T-cell (primary cell): ENCODE measurements around the gene GPS1. TPM values are rescaled to one million over a fixed set of nuclear protein-coding genes. Genes with fewer than 3 reads are reported as not detected.
A peak's percentile ranks its signal among the peaks of the same experiment; 100 is the strongest.

Source experiments
- ATAC-seq, 4 experiments: fragments of 200-7000 bp in 3 of 4; fragments of 150-1000 bp in 1 of 4; cut with Tn5 transposase; replicated peaks in 1 of 4; 1 replicate in 3 of 4; 2 replicates in 1 of 4; pipeline ENCODE4 v1.10.0; 2021; ENCODE audit warnings: moderate library complexity in 3 of 4, mild to moderate bottlenecking in 2 of 4, moderate number of reproducible peaks in 1 of 4
- CTCF ChIA-PET, 2 donors: fragments of 300-600 bp; sonication (Branson Sonifier 250); formaldehyde crosslinking; loops; one replicate each; lab custom pipeline; 2022; ENCODE audit warnings: antibody characterized with exemption in 2 of 2; lab: Charles Lee
- POLR2A ChIA-PET, 2 donors: fragments of 300-600 bp; sonication (Branson Sonifier 250); formaldehyde crosslinking; loops; one replicate each; lab custom pipeline; 2022; ENCODE audit warnings: antibody characterized with exemption in 2 of 2; lab: Charles Lee
- DNase-seq, 35 experiments: peaks; one replicate each; pipeline versions ENCODE4 v3.0.0 to v3.0.0-alpha.2; 2013 to 2023
- H3K27ac ChIP-seq: one replicate; pipeline ENCODE4 v1.5.1; 2013; ENCODE audit warnings: low read length
- H3K27me3 ChIP-seq, 2 experiments: replicated peaks in 1 of 2; 1 replicate in 1 of 2; 2 replicates in 1 of 2; pipeline versions ENCODE4 v1.6.1 to v1.7.0; 2013; ENCODE audit warnings: low read length in 1 of 2, mixed read lengths in 1 of 2; ENCODE audit not compliant: control insufficient read depth in 2 of 2, insufficient read depth in 2 of 2; ENCODE audit errors: extremely low read depth in 1 of 2
- H3K36me3 ChIP-seq, 2 donors: 1 replicate in 1 of 2; 2 replicates in 1 of 2; pipeline versions ENCODE4 v1.6.1 to v1.7.0; 2013; ENCODE audit warnings: low read length in 1 of 2; ENCODE audit not compliant: control insufficient read depth in 2 of 2, insufficient read depth in 1 of 2; ENCODE audit errors: extremely low read depth in 1 of 2
- H3K4me1 ChIP-seq, 2 experiments: 1 replicate in 1 of 2; 2 replicates in 1 of 2; pipeline versions ENCODE4 v1.6.1 to v1.7.0; 2013; ENCODE audit warnings: low read length in 2 of 2, mixed read lengths in 1 of 2; ENCODE audit not compliant: insufficient read depth in 2 of 2, control insufficient read depth in 1 of 2; ENCODE audit errors: extremely low read depth in 1 of 2
- H3K4me3 ChIP-seq, 2 donors: 1 replicate in 1 of 2; 2 replicates in 1 of 2; pipeline versions ENCODE4 v1.5.1 to v1.7.0; 2013; ENCODE audit warnings: mild to moderate bottlenecking in 2 of 2, low read length in 1 of 2, moderate library complexity in 1 of 2; ENCODE audit not compliant: control insufficient read depth in 1 of 2; ENCODE audit errors: extremely low read depth in 1 of 2
- H3K9me3 ChIP-seq: 2 replicates; pipeline ENCODE4 v1.7.0; 2013
- H3K27ac Mint-ChIP-seq, 2 donors: one replicate each; pipeline ENCODE4 v1.8.0; 2020 to 2021; ENCODE audit warnings: mild to moderate bottlenecking in 2 of 2, mixed read lengths in 2 of 2
- H3K27me3 Mint-ChIP-seq, 2 donors: one replicate each; pipeline ENCODE4 v1.8.0; 2021 to 2022; ENCODE audit warnings: mixed read lengths in 2 of 2
- H3K36me3 Mint-ChIP-seq: one replicate; pipeline ENCODE4 v1.8.0; 2021; ENCODE audit warnings: mixed read lengths
- H3K4me1 Mint-ChIP-seq, 3 donors: one replicate each; pipeline ENCODE4 v1.8.0; 2020 to 2022; ENCODE audit warnings: mixed read lengths in 3 of 3, mild to moderate bottlenecking in 1 of 3
- H3K4me3 Mint-ChIP-seq, 3 donors: one replicate each; pipeline ENCODE4 v1.8.0; 2020 to 2022; ENCODE audit warnings: mild to moderate bottlenecking in 3 of 3, mixed read lengths in 3 of 3, moderate library complexity in 3 of 3
- H3K9me3 Mint-ChIP-seq, 3 donors: one replicate each; pipeline ENCODE4 v1.8.0; 2020 to 2022; ENCODE audit warnings: mixed read lengths in 3 of 3
- WGBS: methylation state at CpG from one replicate; pipeline ENCODE4 v1.1.5; 2013; ENCODE audit warnings: missing lambda C conversion rate; ENCODE audit not compliant: insufficient coverage; 5-methylcytosine and 5-hydroxymethylcytosine counted together
- total RNA-seq, 35 experiments: library from RNA in 6 of 35; stranded (reverse) in 6 of 35; fragments of 120-200 nt in 1 of 35; gene quantifications; one replicate each; pipeline versions ENCODE4 v1.2.1 to v1.2.4 and lab custom pipeline; 2013 to 2026

Gene GPS1
- total RNA-seq, 5 donors from 2014 or later (not counting 1 experiment from before 2014, with no cell fraction given): 75.3 to 117 (median 98.0) TPM

DNA sequence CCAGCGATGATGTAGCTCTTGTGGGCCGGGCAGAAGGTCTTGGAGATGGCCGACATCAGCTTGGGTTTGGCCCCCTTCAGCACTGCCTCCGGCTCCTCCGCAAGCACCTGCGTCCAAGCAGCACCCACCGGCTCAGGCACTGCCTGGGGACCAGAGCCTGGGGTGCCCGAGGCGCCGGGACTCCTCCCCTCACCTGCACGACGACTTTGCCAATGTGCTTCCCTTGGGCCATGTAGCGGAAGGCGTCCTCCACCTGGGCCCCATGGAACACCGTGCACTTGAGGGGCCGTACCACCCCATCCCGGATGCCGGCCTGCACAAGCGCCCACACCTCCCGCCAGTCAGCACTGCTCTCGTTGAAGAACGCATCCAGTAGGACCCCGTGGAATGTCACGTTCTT, 31.3 kb downstream of the GPS1 start:
- H3K36me3 Mint-ChIP-seq: peaks cover 8% of the 10 kb centered on the region
- H3K36me3 ChIP-seq: peaks cover 41 to 71% of the 10 kb centered on the region in 2 donors
- WGBS: 95% methylated on average over 24 of the region's 24 CpGs
- H3K27ac ChIP-seq: no peak overlapping the region
- ChIA-PET CTCF (no interaction called here), POLR2A (no interaction called here)
- H3K9me3 ChIP-seq: no peaks in the 10 kb centered on the region
- H3K4me1 ChIP-seq: no peaks in the 10 kb centered on the region
- no peaks in the 10 kb centered on the region for H3K27me3 Mint-ChIP-seq
- ATAC-seq (no peak), DNase-seq (peak in 1 of 35 experiments; percentile 1)
- no peaks in the 10 kb centered on the region for H3K9me3 Mint-ChIP-seq
- H3K27ac Mint-ChIP-seq: no peak overlapping the region
- no peaks in the 10 kb centered on the region for H3K4me1 Mint-ChIP-seq
- no peak overlapping the region for H3K4me3 ChIP-seq
- H3K4me3 Mint-ChIP-seq: no peak overlapping the region
- no peaks in the 10 kb centered on the region for H3K27me3 ChIP-seq

DNA sequence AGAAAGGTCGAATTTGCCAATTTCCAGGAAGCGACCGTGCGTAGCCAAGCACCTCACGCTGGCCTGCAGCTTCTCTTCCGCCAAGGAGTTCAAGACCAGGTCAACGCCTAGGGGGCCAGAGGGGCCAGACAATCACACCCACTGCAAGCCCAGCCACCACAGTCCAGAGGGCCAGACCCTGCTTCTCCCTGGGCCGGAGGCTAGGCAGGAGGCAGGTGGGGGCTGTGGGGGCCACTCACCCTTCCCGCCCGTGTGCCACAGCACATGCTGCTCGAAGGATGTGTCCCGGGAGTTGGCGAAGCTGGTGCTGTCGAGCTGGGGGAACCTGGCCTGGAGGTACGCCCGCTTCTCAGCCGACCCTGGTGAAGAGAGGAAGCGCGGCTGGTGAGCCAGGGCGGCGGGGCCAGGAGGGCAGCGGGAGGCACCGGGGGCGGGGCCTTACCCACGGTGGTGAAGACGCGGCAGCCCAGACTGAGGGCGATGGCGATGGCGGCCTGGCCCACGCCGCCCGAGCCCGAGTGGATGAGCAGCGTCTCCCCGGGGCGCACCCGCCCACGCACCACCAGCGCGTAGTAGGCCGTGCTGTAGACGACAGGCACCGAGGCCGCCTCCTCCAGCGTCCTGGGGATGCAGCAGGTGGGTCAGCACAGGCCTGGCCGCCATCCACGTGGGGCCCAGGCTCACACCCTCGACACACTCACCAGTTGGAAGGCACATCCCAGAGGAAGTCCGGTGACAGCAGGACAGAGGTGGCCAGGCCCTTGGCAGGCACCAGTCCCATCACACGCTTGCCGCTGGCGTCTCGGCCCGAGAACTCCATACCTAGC, 32.0 kb downstream of the GPS1 start:
- DNase-seq (peak in 1 of 35 experiments; percentile 4), ATAC-seq (no peak)
- Histone ChIP-seq H3K4me3 (no peak overlapping the region), H3K9me3 (no peaks in the 10 kb centered on the region), H3K27ac (no peak overlapping the region), H3K4me1 (no peaks in the 10 kb centered on the region), H3K27me3 (no peaks in the 10 kb centered on the region), H3K36me3 (peaks cover 41 to 78% of the 10 kb centered on the region in 2 donors)
- ChIA-PET POLR2A (no interaction called here), CTCF (no interaction called here)
- Mint-ChIP-seq H3K4me1 (no peaks in the 10 kb centered on the region), H3K4me3 (no peak overlapping the region), H3K9me3 (no peaks in the 10 kb centered on the region), H3K27me3 (no peaks in the 10 kb centered on the region), H3K36me3 (peaks cover 8% of the 10 kb centered on the region), H3K27ac (no peak overlapping the region)
- 91% methylated on average over 45 of the region's 55 CpGs for WGBS

DNA sequence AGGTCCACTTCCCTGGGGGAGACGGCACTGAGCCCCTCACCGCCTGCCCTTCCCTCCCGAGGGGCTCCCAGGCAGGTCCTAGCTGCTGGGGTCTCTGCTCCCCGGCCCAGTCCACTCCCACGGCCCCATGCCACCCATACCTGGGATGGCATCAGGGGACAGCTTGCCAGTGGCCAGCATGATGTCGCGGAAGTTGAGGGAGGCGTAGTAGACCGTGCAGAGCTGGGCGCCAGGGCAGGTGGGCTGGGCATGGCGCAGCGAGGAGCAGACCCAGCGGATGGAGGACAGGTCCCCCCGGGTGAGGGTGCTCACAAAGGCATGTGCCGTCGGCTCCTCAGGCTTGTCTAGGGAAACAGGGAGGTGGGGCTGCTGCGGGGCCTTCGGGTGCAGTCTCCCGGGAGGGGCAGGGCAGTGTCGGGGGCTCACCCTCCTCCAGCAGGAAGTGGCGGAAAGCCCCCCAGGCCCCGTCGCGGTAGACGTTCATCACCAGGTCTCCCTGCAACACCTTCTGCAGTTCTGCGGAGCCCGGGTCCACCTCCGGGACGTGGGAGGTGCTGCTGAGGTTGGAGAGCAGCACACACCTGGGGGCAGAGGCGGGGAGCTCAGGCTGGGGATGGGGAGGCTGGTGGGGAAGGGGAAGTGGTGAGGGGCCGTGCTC, 32.8 kb downstream of the GPS1 start:
- Histone ChIP-seq H3K4me3 (no peak overlapping the region), H3K27ac (no peak overlapping the region), H3K9me3 (no peaks in the 10 kb centered on the region), H3K27me3 (no peaks in the 10 kb centered on the region), H3K4me1 (no peaks in the 10 kb centered on the region), H3K36me3 (peaks cover 37 to 81% of the 10 kb centered on the region in 2 donors)
- Mint-ChIP-seq H3K36me3 (peaks cover 8% of the 10 kb centered on the region), H3K4me3 (no peak overlapping the region), H3K9me3 (no peaks in the 10 kb centered on the region), H3K27me3 (no peaks in the 10 kb centered on the region), H3K4me1 (no peaks in the 10 kb centered on the region), H3K27ac (no peak overlapping the region)
- ATAC-seq: no peak
- WGBS: 95% methylated on average over 24 of the region's 31 CpGs
- ChIA-PET POLR2A (no interaction called here), CTCF (interaction anchor here in 1 of 2 donors (0.7 kb wide), 1 partner anchor 113 kb away, joined by 3 read pairs; no protein-coding TSS in a partner anchor)
- peak in 1 of 35 experiments; percentile 1 for DNase-seq

DNA sequence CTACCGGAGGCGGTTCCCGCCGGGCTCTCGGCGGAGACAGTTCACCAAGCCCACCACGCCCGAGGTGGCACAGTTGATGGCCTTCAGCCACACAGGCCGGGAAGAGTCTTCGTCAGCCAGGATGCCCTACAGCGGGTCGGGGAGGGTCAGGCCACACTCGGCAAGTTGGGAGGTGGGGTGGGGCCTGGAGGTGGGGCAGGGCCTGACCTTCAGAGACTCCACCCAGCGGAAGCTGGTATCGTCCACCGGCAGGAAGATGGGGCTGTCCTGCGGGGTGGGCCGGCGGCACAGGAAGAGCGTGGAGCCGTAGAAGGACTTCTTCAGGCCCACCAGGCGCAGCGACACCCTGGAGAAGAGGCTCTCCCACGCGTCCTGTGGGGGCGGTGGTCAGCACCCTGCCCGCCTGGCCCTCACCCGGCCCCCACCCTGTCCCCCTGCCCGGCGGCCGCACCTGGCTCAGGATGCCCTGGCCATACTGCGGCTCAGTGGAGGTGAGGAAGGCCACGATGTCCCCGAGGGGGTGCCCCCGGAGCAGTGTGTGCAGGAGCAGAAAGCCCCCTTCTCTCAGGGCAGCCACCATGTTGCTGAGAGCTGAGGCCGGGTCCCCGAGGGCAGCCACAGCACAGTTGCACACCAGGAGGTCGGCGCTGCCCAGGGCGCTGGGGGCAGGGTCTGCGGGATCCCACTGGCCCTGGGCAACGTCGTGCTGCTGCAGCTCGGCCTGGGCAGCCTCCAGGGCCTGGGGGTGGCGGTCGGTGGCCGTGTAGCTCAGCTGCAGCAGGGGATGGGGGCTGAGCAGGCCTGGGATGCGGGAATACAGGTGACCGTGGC, 33.5 kb downstream of the GPS1 start:
- no peak for ATAC-seq
- Mint-ChIP-seq H3K9me3 (no peaks in the 10 kb centered on the region), H3K27ac (no peak overlapping the region), H3K27me3 (no peaks in the 10 kb centered on the region), H3K4me1 (no peaks in the 10 kb centered on the region), H3K4me3 (no peak overlapping the region), H3K36me3 (peaks cover 4% of the 10 kb centered on the region)
- POLR2A ChIA-PET: no interaction called here
- Histone ChIP-seq H3K27me3 (no peaks in the 10 kb centered on the region), H3K27ac (no peak overlapping the region), H3K4me1 (no peaks in the 10 kb centered on the region), H3K9me3 (no peaks in the 10 kb centered on the region), H3K36me3 (peaks cover 36 to 82% of the 10 kb centered on the region in 2 donors), H3K4me3 (no peak overlapping the region)
- 92% methylated on average over 37 of the region's 49 CpGs for WGBS
- DNase-seq: peak in 1 of 35 experiments; percentile 0
- CTCF ChIA-PET: interaction anchor here in 1 of 2 donors (0.7 kb wide), 1 partner anchor 112 kb away, joined by 3 read pairs; no protein-coding TSS in a partner anchor

DNA sequence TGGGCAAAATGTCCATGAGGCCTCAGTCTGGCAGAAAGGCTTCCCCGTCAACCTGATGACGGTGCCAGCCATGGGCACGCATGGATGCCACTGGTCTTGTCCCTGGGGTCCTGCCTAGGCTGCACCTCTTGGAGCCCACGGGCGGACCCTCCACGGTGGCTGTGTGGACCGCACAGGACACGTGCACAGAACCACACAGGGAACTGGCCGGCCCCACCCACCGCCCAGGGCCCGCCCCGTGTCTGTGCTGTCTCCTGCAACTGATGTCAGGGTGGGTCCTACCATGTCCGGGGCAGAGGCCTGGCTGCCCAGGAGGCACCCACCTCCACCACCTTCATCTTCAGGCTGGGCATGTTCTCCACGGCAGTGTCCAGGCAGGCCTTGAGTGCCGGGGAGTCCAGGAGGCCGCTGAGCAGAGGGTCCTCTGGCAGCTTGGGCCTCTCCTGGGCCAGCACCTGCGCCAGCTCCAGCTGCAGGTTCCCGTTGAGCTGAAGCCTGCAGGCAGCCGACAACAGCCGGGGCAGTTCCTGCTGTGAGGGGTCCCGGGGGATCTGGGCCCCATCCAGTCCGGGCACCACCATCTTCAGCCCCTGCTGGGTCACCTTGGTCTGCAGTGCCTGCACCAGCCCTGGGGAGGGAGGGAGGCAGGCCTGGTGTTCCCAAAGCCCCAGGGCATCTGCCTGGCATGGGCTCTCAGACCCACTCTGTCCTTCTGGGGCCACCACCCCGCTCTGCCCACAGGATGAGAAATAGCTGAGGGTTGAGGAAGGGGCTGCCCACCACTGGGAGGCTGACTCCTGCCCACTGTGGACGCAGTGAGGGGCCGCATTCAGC, 34.5 kb downstream of the GPS1 start:
- ATAC-seq (no peak), DNase-seq (peak in 1 of 35 experiments; percentile 2)
- H3K9me3 Mint-ChIP-seq: no peaks in the 10 kb centered on the region
- Histone ChIP-seq H3K27me3 (no peaks in the 10 kb centered on the region), H3K4me3 (no peak overlapping the region), H3K27ac (no peak overlapping the region), H3K9me3 (no peaks in the 10 kb centered on the region), H3K36me3 (peaks cover 36 to 82% of the 10 kb centered on the region in 2 donors), H3K4me1 (no peaks in the 10 kb centered on the region)
- peaks cover 4% of the 10 kb centered on the region for H3K36me3 Mint-ChIP-seq
- no peaks in the 10 kb centered on the region for H3K4me1 Mint-ChIP-seq
- CTCF ChIA-PET: interaction anchor here in 1 of 2 donors (0.6 kb wide), 1 partner anchor 449 kb away, joined by 3 read pairs; no protein-coding TSS in a partner anchor
- H3K27ac Mint-ChIP-seq: no peak overlapping the region
- WGBS: 96% methylated on average over 25 of the region's 25 CpGs
- H3K4me3 Mint-ChIP-seq: no peak overlapping the region
- POLR2A ChIA-PET: no interaction called here
- H3K27me3 Mint-ChIP-seq: no peaks in the 10 kb centered on the region
